IPS-NIHi11 (cell line): ENCODE measurements around the gene ART5.

ENCODE experiments used
- DNase-seq: peaks from one replicate; pipeline ENCODE4 v3.0.0; 2012; ENCODE audit warnings: mixed read lengths, low spot score

ART5 gene, protein sequence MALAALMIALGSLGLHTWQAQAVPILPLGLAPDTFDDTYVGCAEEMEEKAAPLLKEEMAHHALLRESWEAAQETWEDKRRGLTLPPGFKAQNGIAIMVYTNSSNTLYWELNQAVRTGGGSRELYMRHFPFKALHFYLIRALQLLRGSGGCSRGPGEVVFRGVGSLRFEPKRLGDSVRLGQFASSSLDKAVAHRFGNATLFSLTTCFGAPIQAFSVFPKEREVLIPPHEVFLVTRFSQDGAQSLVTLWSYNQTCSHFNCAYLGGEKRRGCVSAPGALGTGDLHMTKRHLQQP

DNA sequence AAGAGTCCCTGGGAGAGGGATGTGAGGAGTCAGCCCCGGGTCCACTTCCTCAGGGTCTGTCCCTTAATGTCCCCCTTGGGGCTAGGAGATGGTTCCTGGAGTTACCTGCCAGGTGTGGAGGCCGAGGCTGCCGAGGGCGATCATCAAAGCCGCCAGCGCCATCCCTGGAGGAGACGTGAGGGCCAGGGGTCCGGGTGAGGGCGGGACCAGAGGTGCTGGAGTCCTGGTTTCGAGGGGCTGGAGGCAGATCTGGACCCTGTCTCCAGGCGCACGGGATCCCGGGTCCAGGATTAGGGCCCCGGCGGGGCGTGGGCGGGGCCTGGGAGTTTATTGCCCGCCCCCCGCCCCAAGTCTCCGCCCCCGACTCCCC is at the start of gene ART5:
Gene ART5, minus strand, starts transcription at position 292 of the 370 bp plus-strand sequence. Its CDS starts 130 bp downstream, at position 162.
- DNase-seq = no peak

DNA sequence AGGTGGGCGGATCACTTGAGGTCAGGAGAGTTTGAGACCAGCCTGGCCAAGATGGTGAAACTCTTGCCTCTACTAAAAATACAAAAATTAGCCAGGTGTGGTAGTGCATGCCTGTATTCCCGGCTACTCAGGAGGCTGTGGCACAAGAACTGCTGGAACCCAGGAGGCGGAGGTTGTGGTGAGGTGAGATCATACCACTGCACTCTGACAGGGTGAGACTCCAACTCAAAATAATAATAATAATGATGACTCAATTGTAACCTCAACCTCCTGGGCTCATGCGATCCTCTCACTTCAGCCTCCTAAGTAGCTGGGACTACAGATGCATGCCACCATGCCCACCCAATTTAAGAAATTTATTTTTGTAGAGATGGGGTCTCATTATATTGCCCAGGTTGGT is 45.0 kb upstream of the ART5 start:
- no peak for DNase-seq

DNA sequence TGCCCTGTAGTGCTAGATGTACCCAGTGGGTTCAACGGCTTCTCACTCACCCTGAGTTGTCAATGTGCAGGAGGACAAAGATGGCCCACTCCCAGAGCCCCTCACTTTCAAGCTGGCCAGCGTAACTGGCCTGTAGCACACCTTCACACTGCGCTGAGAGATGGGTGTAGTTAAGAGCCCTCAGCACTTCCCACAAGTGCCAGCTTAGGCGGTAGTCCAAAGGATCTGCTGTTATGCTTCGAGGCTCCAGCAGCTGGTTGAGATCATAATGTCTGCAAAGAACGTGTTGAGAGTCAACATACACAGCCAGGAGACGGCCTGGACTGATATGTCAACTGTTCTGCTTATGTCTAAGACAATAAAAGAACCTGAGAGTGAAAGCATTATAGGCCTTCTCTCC is 44.1 kb upstream of the ART5 start:
- no peak for DNase-seq

DNA sequence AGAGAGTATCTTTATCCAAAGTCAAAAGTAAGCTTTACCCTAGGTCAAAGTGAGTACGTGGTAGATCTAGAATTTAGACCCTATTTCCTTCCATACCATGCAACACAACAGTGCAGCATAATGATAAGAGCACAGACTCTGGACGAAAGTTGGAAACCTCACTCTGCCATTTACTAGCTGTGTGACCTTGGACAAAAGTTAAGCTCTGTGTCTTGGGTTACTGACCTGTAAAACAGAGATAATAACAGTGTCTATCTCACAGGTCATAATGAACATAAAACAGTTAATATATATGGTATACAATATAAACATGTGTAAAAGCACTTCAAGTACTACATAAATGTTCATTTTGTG is 43.0 kb upstream of the ART5 start:
- DNase-seq = no peak

- no peak for DNase-seq
Observed at GRCh38 chr11:3684129-3684818, 42.5 kb upstream of the ART5 start.

DNA sequence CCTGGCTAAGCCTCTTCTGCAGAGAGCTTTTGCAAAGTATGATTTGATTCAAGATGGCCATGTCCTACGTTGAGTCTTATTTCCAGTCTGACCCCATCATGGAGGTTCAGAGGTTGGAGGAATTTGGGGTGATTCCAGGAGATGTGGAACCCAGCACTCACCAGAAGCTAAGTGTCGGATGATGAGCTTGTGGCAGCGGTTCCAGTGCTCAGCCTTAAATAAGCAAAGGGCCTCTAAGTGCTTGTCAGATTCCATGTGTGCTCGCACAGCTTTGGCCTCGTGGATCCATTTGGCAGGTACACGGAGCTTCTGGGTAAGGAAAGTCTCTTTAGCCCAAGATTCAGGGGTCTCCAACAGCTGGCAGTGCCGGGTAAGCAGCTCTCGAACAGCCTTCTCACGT is 41.2 kb upstream of the ART5 start:
- no peak for DNase-seq

GRCh38 chr11:3679077-3679476 is 37.3 kb upstream of the ART5 start:
- DNase-seq = no peak

DNA sequence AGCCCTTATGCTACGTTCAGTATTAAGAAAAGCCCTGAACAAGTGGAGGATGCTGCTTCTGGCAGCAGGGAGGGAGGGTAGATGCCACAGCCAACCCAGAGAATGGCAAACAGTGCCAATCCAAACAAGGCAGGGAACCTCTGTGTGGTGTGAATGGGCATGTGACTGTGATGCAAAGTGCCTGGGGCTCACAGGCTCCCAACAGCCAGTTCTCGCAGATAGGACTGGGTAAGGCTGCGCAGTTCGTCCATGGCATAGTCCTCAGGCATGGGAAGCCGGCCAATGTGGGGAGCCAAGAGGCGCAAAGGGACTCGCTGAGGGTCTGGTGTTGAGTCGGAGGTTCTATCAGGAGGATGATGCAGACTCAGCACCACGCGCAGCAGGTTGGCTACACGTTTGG is 34.2 kb upstream of the ART5 start:
- no peak for DNase-seq

DNA sequence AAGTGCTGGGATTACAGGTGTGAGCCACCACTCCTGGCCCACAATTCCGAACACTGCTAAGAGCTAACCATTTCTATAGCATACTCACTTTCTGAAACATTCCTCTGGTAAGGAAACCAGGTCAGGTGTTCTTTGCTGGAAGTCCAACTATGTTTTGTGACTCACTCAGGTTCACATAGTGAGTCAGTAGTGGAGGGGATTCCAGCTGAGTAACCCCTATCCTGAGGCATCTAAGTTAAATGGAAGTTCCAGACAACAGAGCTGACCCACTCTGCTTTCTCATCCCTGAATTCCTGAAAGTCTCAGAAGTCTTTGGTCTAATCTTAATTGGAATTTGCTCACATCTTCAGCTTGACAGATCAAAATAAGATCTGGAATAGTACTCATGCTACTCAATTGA is 32.4 kb upstream of the ART5 start:
- no peak for DNase-seq

- no peak for DNase-seq
Observed at GRCh38 chr11:3671334-3672254, 29.8 kb upstream of the ART5 start, which contains the start of gene CHRNA10. CHRNA10 (minus strand) TSS chr11:3671384; CDS start chr11:3671312, 72 bp downstream.

DNA sequence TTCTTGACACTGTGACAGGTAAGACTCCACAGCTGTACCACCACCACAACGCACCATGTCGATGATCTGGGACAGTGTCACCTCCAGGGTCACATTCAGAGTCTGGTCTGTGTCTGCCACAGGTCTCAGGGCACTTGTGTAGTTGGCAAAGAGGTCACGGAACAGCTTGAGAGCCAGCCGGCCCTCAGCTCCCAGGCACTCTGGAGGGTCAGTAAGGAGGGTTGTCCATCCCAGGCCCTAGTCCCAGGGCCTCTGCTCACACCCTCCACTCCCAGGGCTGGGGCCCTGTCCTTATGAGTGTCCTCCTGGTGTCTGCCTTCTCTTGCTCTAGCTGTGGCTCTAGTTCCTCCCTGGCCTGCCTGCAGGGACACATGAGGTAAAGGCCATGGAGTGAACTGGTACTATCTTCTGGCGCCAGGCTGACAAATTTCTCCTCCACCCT is 28.0 kb upstream of the ART5 start:
- DNase-seq = no peak

- no peak for DNase-seq
Observed at GRCh38 chr11:3669128-3669527, 27.3 kb upstream of the ART5 start.

GRCh38 chr11:3667149-3668035 is 25.6 kb upstream of the ART5 start:
- no peak for DNase-seq

- DNase-seq = no peak
Observed at GRCh38 chr11:3666023-3666530, 24.3 kb upstream of the ART5 start.

DNA sequence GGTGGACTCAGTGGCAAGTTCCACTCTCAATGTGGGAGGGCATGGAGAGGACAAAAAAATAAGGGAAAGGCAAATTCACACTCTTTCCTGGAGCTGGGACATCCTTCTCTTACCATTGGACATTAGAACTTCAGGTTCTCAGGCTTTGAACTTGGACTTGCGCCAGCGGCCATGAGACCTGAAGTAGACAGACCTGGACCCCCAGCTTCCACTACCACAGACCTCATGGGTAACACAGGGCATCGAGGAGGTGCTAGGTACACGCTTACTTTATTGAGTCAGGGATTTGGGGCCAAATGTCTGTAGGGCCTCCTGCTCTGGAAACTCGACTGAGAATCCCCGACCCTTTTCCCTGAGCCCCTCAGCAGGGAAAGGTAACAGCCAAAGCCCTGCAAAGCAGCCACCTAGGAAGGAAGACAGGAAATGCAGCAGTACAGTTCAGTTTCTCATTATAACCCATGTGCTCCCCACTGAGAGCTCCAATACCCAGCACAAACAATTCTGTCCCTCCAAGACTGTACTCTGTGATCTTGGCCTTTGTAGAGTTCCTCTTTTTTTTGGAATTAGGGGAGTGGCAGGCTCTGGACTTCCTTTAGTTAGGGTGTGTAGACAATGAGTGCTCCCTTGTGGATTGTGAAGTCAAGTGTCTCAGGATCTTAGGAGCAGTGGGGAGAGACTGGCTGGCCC is 23.7 kb upstream of the ART5 start:
- DNase-seq = no peak

DNA sequence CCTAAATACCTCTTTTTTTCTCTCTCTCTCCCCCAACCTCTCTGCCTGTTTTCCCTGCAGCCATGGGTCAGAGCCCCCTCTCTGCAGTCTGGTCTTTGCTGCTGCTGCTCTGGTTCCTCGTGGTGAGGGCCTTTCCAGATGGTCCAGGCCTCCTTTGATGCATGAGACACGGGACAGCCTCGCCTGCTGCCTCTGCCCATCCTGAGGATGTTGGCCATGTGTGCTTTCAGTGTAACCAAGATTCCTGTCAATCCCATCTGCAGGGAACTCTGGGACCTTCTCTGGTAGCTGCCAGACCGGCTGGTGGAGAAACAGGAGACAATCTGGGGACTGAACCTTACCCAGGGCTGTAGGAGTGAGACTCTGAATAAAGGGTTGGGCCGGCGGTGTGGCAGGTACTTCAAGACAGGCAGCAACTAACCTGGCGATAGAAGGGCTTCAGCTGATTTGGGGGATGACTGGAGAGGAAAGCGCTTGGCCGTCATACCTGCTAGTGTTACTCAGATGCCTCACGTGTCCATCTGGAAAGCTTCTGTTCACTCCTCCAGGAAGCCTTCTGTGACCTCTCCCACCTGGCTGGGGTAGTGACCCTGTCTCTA is 22.3 kb upstream of the ART5 start:
- no peak for DNase-seq

- DNase-seq = no peak
Observed at GRCh38 chr11:3662856-3663255, 21.1 kb upstream of the ART5 start.

DNA sequence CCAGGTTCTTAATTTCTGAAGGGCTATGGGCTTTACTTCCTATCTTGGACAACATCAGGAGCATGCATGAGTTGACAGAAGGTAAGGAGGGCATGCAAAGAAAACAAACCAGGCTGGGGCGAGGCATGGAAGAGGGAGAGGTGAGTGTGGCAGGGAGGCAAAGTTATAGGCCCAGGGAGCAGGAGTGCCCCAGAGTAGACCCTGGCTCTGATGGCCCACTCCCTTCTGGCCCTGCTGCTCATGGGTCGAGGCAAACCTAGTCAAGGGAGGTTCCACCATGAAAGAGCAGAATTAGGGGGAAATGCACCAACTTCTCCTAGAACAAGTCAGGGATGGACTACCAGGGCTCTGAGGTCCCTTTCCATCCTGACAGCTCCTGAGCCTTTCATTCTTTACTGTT is 19.2 kb upstream of the ART5 start:
- DNase-seq = no peak

- DNase-seq = no peak
Observed at GRCh38 chr11:3659595-3660515, 18.1 kb upstream of the ART5 start.
